Erythroblast (primary cell): ENCODE measurements around the gene MYCBP2.

ENCODE experiments used
- GATA1 ChIP-seq: IDR thresholded peaks from 2 replicates; pipeline ENCODE4 v1.6.1; 2011; ENCODE audit warnings: low read depth, mild to moderate bottlenecking, control low read depth, low read length, moderate library complexity
- POLR2A ChIP-seq: IDR thresholded peaks from 2 replicates; pipeline ENCODE4 v1.6.1; 2011; ENCODE audit warnings: mild to moderate bottlenecking, low read length

DNA sequence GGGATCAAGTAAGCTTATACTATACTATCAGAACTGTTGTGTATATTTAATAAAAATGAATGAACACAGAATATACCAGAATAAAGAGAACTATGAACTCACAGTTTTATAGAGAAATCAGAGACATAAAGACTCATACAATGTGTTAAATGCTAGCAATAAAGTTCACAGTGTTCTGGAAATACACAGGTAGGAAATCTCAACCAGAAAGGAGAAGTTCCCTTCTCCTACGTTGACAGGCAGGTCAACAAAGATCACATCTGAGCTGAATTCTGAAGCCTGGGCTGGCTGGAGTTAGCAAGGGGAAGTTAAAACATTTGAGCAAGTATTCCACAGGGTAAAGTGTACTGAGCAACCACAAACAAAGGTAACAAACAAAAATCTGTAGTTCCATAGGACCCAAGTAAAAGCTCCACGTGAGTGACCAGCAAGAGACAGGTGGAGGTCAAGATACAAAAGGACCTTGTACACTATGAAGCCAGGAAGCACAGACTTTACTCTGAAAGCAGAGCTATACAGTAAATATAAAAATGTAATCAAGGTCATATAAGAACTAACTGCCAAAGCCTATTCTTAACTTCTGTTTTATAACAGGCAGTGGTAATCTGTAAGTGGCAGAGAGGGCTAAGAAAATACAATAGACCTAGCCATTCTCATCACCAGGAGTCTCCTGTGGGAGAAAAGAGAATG lies 312.9 kb downstream of the MYCBP2 start:
- TF ChIP-seq POLR2A (no peak), GATA1 (no peak)
